Osteoblast (primary cell): ENCODE measurements around the gene TMEM134. TPM values are rescaled to one million over a fixed set of nuclear protein-coding genes. Genes with fewer than 3 reads are reported as not detected.
A peak's percentile ranks its signal among the peaks of the same experiment; 100 is the strongest.

ENCODE experiments used
- DNase-seq: peaks from one replicate; pipeline ENCODE4 v3.0.0; 2011; ENCODE audit warnings: low spot score, mixed read lengths; ENCODE audit not compliant: insufficient read length; ENCODE audit errors: missing footprints
- H2AFZ ChIP-seq: 2 replicates; pipeline ENCODE4 v1.6.0; 2011; ENCODE audit warnings: mild to moderate bottlenecking, low read length
- H3K27ac ChIP-seq: 2 replicates; pipeline ENCODE4 v1.5.1; 2011; ENCODE audit warnings: mild to moderate bottlenecking, low read depth, low read length, moderate library complexity
- H3K27me3 ChIP-seq: 2 replicates; pipeline ENCODE4 v1.6.0; 2012; ENCODE audit warnings: mild to moderate bottlenecking, control low read depth, inconsistent platforms, low read length, moderate library complexity; ENCODE audit not compliant: insufficient read depth
- H3K36me3 ChIP-seq: 2 replicates; pipeline ENCODE4 v1.5.1; 2011; ENCODE audit warnings: mild to moderate bottlenecking, low read length, control low read depth, moderate library complexity; ENCODE audit not compliant: insufficient read depth
- H3K4me1 ChIP-seq: 2 replicates; pipeline ENCODE4 v1.5.1; 2011; ENCODE audit warnings: mild to moderate bottlenecking, low read length, control low read depth, moderate library complexity; ENCODE audit not compliant: insufficient read depth
- H3K4me2 ChIP-seq: 2 replicates; pipeline ENCODE4 v1.6.0; 2011; ENCODE audit warnings: mild to moderate bottlenecking, low read length; ENCODE audit not compliant: insufficient read depth
- H3K4me3 ChIP-seq: fragments of 200-600 bp; sonication (generic); 3 replicates; pipeline ENCODE4 v1.5.1; 2012; ENCODE audit warnings: mild to moderate bottlenecking, low read length, inconsistent platforms; ENCODE audit not compliant: insufficient read depth
- H3K79me2 ChIP-seq: 2 replicates; pipeline ENCODE4 v1.6.0; 2012; ENCODE audit warnings: mild to moderate bottlenecking, low read length, control low read depth, inconsistent platforms; ENCODE audit not compliant: insufficient read depth
- H3K9me3 ChIP-seq: 2 replicates; pipeline ENCODE4 v1.5.1; 2011; ENCODE audit warnings: low read depth, low read length, control low read depth
- H4K20me1 ChIP-seq: 2 replicates; pipeline ENCODE4 v1.6.0; 2012; ENCODE audit warnings: mild to moderate bottlenecking, low read length, control low read depth; ENCODE audit not compliant: insufficient read depth
- CTCF ChIP-seq: IDR thresholded peaks from 2 replicates; pipeline ENCODE4 v1.5.1; 2011; ENCODE audit warnings: mild to moderate bottlenecking, low read depth, low read length, moderate library complexity; ENCODE audit errors: extremely low read depth
- total RNA-seq: library from RNA; depleted of rRNA; stranded (reverse); fragments of >200 nt; gene quantifications from 2 replicates; pipeline ENCODE4 v1.2.3, GENCODE V29; 2012

TMEM134 gene
- total RNA-seq, 1 donor = 29.3 TPM

- H2AFZ ChIP-seq = no peak overlapping the region
- H3K4me1 ChIP-seq = no peaks in the 10 kb centered on the region
- H3K4me2 ChIP-seq = no peak overlapping the region
- no peaks in the 10 kb centered on the region for H3K9me3 ChIP-seq
- DNase-seq = peak; percentile 53
- no peak overlapping the region for H3K4me3 ChIP-seq
- H3K79me2 ChIP-seq = no peaks in the 10 kb centered on the region
- no peak for TF ChIP-seq CTCF
- no peaks in the 10 kb centered on the region for H3K27me3 ChIP-seq
- H4K20me1 ChIP-seq = no peaks in the 10 kb centered on the region
- peaks cover 10% of the 10 kb centered on the region for H3K36me3 ChIP-seq
- no peak overlapping the region for H3K27ac ChIP-seq
These were observed 25.6 kb upstream of the TMEM134 start for GRCh38 chr11:67494371-67495233.

- Histone ChIP-seq H4K20me1 (no peaks in the 10 kb centered on the region), H3K79me2 (no peaks in the 10 kb centered on the region), H3K4me2 (no peak overlapping the region), H3K4me1 (no peaks in the 10 kb centered on the region), H3K36me3 (peaks cover 11% of the 10 kb centered on the region), H3K27me3 (no peaks in the 10 kb centered on the region), H3K4me3 (no peak overlapping the region), H3K9me3 (no peaks in the 10 kb centered on the region), H3K27ac (no peak overlapping the region), H2AFZ (no peak overlapping the region)
- DNase-seq = peak; percentile 65
- no peak for TF ChIP-seq CTCF
These were observed 24.7 kb upstream of the TMEM134 start for GRCh38 chr11:67493548-67494370.

- no peaks in the 10 kb centered on the region for H3K27me3 ChIP-seq
- H4K20me1 ChIP-seq = peaks cover 2% of the 10 kb centered on the region
- H3K4me2 ChIP-seq = no peak overlapping the region
- H3K27ac ChIP-seq = no peak overlapping the region
- no peak overlapping the region for H3K4me3 ChIP-seq
- no peaks in the 10 kb centered on the region for H3K4me1 ChIP-seq
- no peaks in the 10 kb centered on the region for H3K79me2 ChIP-seq
- H2AFZ ChIP-seq = no peak overlapping the region
- peak; percentile 81 for DNase-seq
- H3K36me3 ChIP-seq = peaks cover 11% of the 10 kb centered on the region
- TF ChIP-seq CTCF = no peak
- no peaks in the 10 kb centered on the region for H3K9me3 ChIP-seq
These were observed 23.9 kb upstream of the TMEM134 start for GRCh38 chr11:67492801-67493547.
